Astrocyte of the cerebellum (primary cell): Measurements from ENCODE around the gene MAP1LC3B2.

Experiments
- DNase-seq: peaks from one replicate; pipeline ENCODE4 v3.0.0-alpha.2; 2011; ENCODE audit warnings: low read depth
- H3K4me3 ChIP-seq: 2 replicates; pipeline ENCODE4 v1.5.1; 2011; ENCODE audit warnings: mild to moderate bottlenecking, low read depth, low read length, moderate library complexity
- in situ Hi-C: cut with HindIII; loops from 2 replicates; pipeline ENCODE4 v1.10.0; 2017; ENCODE audit warnings: low sequenced_read_pairs
- TF ChIP-seq, protein P1 (sequence below): IDR thresholded peaks from 2 replicates; pipeline ENCODE4 v1.5.1; 2012; ENCODE audit warnings: low read length, low read depth, moderate library complexity, mild to moderate bottlenecking; ENCODE audit errors: missing control alignments

The MAP1LC3B2 gene

DNA sequence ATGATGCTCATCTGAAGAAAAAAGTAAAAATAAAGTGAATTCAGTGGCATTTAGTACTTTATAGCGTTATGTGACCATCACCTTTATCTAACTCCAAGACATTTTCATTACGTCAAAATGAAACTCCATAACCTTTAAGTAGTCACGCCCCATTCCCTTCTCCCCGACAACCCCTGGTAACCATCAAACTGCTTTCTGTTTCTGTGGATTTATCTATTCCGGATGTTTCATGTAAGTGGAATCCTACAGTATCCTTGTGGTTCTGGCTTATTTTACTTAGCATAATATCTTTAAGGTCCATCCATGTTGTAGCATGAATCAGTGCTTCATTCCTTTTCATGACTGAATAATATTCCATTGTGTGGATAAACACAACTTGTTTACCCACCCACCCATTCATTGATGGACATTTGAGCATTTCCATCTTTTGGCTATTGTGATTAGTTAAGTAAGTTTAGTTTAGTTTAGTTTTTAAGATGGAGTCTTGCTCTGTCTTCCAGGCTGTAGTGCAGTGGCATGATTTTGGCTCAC lies 18.5 kb upstream of the MAP1LC3B2 start:
- TF ChIP-seq, protein P1, sequence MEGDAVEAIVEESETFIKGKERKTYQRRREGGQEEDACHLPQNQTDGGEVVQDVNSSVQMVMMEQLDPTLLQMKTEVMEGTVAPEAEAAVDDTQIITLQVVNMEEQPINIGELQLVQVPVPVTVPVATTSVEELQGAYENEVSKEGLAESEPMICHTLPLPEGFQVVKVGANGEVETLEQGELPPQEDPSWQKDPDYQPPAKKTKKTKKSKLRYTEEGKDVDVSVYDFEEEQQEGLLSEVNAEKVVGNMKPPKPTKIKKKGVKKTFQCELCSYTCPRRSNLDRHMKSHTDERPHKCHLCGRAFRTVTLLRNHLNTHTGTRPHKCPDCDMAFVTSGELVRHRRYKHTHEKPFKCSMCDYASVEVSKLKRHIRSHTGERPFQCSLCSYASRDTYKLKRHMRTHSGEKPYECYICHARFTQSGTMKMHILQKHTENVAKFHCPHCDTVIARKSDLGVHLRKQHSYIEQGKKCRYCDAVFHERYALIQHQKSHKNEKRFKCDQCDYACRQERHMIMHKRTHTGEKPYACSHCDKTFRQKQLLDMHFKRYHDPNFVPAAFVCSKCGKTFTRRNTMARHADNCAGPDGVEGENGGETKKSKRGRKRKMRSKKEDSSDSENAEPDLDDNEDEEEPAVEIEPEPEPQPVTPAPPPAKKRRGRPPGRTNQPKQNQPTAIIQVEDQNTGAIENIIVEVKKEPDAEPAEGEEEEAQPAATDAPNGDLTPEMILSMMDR = no peak
- in situ Hi-C loops = no loop called here
- DNase-seq = no peak
- no peak overlapping the region for H3K4me3 ChIP-seq

- DNase-seq = no peak
- in situ Hi-C loops = no loop called here
- TF ChIP-seq, protein P1 = no peak
- no peak overlapping the region for H3K4me3 ChIP-seq
Observed at GRCh38 chr12:116541547-116542344, 17.4 kb upstream of the MAP1LC3B2 start.

DNA sequence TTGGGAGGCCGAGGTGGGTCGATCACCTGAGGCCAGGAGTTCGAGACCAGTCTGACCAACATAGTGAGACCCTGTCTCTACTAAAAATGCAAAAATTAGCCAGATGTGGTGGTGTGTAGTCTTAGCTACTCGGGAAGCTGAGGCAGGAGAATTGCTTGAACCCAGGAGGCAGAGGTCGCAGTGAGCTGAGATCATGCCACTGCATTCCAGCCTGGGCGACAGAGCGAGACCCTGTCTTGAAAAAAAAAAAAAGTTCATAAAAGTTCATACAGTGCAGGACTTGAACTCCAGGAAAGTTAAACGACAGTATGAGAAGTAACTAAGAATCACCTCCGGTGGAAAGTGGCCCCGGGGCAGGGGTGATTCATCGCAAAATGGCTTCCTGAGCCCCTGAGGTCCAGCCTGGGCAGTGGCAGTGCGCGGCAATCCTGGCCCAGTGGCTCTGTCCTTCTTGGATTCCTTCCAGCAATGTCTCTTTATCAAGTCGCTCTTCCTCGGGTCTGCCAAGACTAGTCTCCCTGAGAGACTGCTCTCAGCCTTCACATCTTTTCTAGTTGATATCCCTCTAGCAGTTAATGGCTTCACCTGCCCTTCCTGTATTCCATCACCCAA lies 16.7 kb upstream of the MAP1LC3B2 start:
- no peak for DNase-seq
- no peak overlapping the region for H3K4me3 ChIP-seq
- in situ Hi-C loops = no loop called here
- TF ChIP-seq, protein P1 = no peak

DNA sequence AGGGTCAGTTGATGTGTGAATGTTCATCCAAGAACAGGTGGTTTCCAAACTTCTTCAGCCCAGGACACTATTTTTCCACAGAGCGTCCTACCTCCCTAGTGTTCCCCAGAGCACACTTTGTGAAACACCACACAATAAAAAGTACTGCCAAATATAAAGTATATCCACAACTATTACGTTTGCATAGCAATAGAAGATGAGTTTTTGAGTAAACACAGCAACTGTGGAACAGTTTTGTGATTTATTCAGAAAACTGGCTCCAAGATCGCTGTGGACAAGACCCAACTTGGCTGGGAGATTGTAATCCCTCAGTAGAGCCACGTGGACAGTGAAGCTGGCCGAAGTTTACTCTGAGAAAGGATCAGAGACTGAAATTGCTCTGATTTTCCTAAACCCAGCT lies 14.5 kb upstream of the MAP1LC3B2 start:
- TF ChIP-seq, protein P1 = no peak
- in situ Hi-C loops = no loop called here
- no peak for DNase-seq
- H3K4me3 ChIP-seq = no peak overlapping the region

- TF ChIP-seq, protein P1 = no peak
- no peak for DNase-seq
- in situ Hi-C loops = no loop called here
- H3K4me3 ChIP-seq = no peak overlapping the region
Observed at GRCh38 chr12:116545144-116545543, 14.0 kb upstream of the MAP1LC3B2 start.

DNA sequence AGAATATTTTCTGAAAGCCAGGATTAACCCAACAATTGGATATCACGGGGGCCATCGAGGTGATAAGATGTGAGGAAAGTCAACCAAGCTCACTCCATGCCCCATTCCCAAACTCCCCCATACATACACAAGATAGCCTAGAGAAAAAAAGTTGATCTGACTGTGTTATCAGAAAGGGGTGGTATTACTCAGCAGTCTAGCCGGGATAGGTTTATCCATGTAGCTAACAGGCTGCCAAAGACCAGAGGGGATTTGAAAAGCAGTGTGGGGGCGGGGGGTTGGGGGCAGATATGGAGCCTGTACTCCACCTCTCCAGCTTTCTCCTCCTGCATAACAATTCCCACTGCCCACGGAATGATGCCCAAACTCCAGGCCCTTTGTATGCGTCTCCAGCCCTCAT lies 13.2 kb upstream of the MAP1LC3B2 start:
- TF ChIP-seq, protein P1 = no peak
- no peak overlapping the region for H3K4me3 ChIP-seq
- in situ Hi-C loops = no loop called here
- no peak for DNase-seq
